Measurements from ENCODE around the gene NFIX. TPM values are rescaled to one million over a fixed set of nuclear protein-coding genes. Genes with fewer than 3 reads are reported as not detected.
A peak's percentile ranks its signal among the peaks of the same experiment; 100 is the strongest.

Gene NFIX
- total RNA-seq, 2 donors from 2014 or later = 70.9 to 73.8 TPM

DNA sequence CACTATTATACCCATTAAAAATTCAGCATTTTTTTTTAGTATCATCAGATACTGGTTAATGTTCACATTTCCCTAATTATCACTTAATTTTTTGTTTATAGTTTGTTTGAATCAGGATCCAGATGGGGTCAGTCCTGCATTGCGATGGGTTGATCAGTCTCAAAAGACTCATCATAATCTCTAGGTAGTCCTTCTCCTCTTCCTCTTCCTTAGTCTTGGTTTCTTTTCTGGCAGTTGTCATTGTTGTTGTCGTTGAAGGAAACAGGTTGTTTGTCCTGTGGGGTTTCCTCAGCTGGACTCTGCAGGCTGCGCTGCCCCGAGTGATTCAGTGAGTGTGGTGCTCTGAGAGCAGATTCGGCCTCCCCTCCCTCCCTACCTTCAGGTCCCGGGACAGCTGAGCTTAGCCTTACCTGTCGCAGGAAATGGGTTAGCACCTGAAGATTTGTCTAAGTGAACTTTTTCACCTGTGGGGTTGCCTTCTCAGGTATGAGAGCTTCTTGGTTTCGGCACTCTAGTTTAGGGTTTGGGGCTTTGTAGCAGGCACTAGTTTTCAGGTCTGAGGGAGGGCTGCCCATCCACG lies 34.1 kb downstream of the NFIX start:
- H3K27me3 ChIP-seq = no peaks in the 10 kb centered on the region
- H3K4me1 ChIP-seq = peaks cover 19% of the 10 kb centered on the region
- no peak overlapping the region for H3K27ac ChIP-seq

GRCh38 chr19:13029893-13030292 lies 34.6 kb downstream of the NFIX start:
- Histone ChIP-seq H3K27ac (no peak overlapping the region), H3K27me3 (no peaks in the 10 kb centered on the region), H3K9ac (ENCODE audit: low read depth in 2 of 2, low read length in 2 of 2) (peak overlapping the region in 1 of 2 donors; percentile 24), H3K4me3 (no peak overlapping the region), H3K4me1 (peaks cover 19% of the 10 kb centered on the region), H3K9me3 (no peaks in the 10 kb centered on the region), H3K36me3 (no peaks in the 10 kb centered on the region)
- intact Hi-C loops (cut with DNase I) = loop anchor here (5.0 to 10.0 kb wide), 2 partner anchors 43 to 65 kb away; no protein-coding TSS in a partner anchor
- TF ChIP-seq, protein P1, sequence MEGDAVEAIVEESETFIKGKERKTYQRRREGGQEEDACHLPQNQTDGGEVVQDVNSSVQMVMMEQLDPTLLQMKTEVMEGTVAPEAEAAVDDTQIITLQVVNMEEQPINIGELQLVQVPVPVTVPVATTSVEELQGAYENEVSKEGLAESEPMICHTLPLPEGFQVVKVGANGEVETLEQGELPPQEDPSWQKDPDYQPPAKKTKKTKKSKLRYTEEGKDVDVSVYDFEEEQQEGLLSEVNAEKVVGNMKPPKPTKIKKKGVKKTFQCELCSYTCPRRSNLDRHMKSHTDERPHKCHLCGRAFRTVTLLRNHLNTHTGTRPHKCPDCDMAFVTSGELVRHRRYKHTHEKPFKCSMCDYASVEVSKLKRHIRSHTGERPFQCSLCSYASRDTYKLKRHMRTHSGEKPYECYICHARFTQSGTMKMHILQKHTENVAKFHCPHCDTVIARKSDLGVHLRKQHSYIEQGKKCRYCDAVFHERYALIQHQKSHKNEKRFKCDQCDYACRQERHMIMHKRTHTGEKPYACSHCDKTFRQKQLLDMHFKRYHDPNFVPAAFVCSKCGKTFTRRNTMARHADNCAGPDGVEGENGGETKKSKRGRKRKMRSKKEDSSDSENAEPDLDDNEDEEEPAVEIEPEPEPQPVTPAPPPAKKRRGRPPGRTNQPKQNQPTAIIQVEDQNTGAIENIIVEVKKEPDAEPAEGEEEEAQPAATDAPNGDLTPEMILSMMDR (IDR thresholded peaks at IDR 0.05) = peak; percentile 45
- no peak for DNase-seq

More for the DNA sequence above, 34.1 kb downstream of the NFIX start:
- DNase-seq = no peak
- Histone ChIP-seq H3K36me3 (no peaks in the 10 kb centered on the region), H3K9ac (ENCODE audit: low read depth in 2 of 2, low read length in 2 of 2) (peak overlapping the region in 1 of 2 donors; percentile 24), H3K9me3 (no peaks in the 10 kb centered on the region), H3K4me3 (no peak overlapping the region)
- intact Hi-C loops (cut with DNase I) = no loop called here
- TF ChIP-seq, protein P1 (IDR thresholded peaks at IDR 0.05) = no peak

- TF ChIP-seq, protein P1 (IDR thresholded peaks at IDR 0.05) = no peak
- peaks cover 32% of the 10 kb centered on the region for H3K4me1 ChIP-seq
- no peak for DNase-seq
- H3K27ac ChIP-seq = no peak overlapping the region
- intact Hi-C loops (cut with DNase I) = loop anchor here (5.0 to 10.0 kb wide), 2 partner anchors 45 to 63 kb away; no protein-coding TSS in a partner anchor
- no peaks in the 10 kb centered on the region for H3K9me3 ChIP-seq
- no peak overlapping the region for H3K4me3 ChIP-seq
- H3K9ac ChIP-seq (ENCODE audit: low read depth in 2 of 2, low read length in 2 of 2) = peak overlapping the region in 1 of 2 donors; percentile 77
- H3K36me3 ChIP-seq = no peaks in the 10 kb centered on the region
- H3K27me3 ChIP-seq = no peaks in the 10 kb centered on the region
Measured at GRCh38 chr19:13031917-13032623, 36.8 kb downstream of the NFIX start.

DNA sequence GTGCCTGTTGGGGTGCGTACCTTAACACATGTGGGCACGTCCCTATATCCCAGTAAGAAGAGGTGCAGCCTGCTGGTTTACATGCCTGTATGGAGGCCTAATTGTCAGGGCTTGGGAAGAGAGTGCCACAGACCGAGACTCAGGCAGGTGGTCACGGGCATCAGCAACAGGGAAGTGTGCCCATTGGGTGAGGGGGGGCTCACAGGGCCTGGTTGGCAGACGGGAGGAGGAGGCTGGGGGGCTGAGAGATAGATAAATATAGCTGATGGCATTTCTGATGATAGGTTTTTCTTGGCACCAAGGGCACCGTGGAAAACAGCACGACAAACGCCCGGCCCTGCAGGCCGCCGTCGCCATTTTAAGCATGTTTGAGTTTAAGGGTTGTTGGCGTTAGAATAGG lies 37.6 kb downstream of the NFIX start:
- intact Hi-C loops (cut with DNase I) = loop anchor here (5.0 to 10.0 kb wide), 2 partner anchors 46 to 62 kb away; no protein-coding TSS in a partner anchor
- peak overlapping the region in 1 of 2 donors; percentile 77 for H3K9ac ChIP-seq (ENCODE audit: low read depth in 2 of 2, low read length in 2 of 2)

GRCh38 chr19:13033244-13033643 lies 38.0 kb downstream of the NFIX start:
- H3K4me3 ChIP-seq = no peak overlapping the region
- H3K27ac ChIP-seq = peak overlapping the region; percentile 84
- intact Hi-C loops (cut with DNase I) = loop anchor here (5.0 to 10.0 kb wide), 2 partner anchors 46 to 62 kb away; no protein-coding TSS in a partner anchor
- H3K9me3 ChIP-seq = no peaks in the 10 kb centered on the region
- H3K4me1 ChIP-seq = peaks cover 32% of the 10 kb centered on the region
- H3K9ac ChIP-seq (ENCODE audit: low read depth in 2 of 2, low read length in 2 of 2) = peak overlapping the region in 1 of 2 donors; percentile 77
- TF ChIP-seq, protein P1 (IDR thresholded peaks at IDR 0.05) = no peak
- H3K27me3 ChIP-seq = no peaks in the 10 kb centered on the region
- no peaks in the 10 kb centered on the region for H3K36me3 ChIP-seq
- DNase-seq = no peak

More for the DNA sequence above, 37.6 kb downstream of the NFIX start:
- H3K9me3 ChIP-seq = no peaks in the 10 kb centered on the region
- TF ChIP-seq, protein P1 (IDR thresholded peaks at IDR 0.05) = no peak
- H3K36me3 ChIP-seq = no peaks in the 10 kb centered on the region
- peaks cover 32% of the 10 kb centered on the region for H3K4me1 ChIP-seq
- H3K27ac ChIP-seq = no peak overlapping the region
- no peak overlapping the region for H3K4me3 ChIP-seq
- DNase-seq = no peak
- H3K27me3 ChIP-seq = no peaks in the 10 kb centered on the region

Data from colonic mucosa (tissue), 4 donors.